NK-92 (cell line): ENCODE measurements around the gene ZNF407.

Experiments used
- DNase-seq: peaks from one replicate; lab custom pipeline; 2025; ENCODE audit not compliant: unreplicated experiment; lab: John Stamatoyannopoulos, UW

The ZNF407 gene

DNA sequence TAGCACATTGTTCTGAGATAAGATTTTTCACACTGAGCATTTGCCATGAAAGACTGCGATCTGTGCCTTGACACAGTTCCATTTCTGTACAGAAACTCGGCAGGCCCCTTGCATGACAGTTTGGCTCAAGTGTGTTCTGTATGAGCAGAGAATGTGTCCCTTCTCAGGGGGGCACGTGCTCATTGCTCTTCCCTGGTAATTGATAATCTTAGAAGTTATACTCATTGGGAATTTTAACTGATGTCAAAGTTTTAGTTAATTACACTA, 440.0 kb downstream of the ZNF407 start:
- no peak for DNase-seq

DNA sequence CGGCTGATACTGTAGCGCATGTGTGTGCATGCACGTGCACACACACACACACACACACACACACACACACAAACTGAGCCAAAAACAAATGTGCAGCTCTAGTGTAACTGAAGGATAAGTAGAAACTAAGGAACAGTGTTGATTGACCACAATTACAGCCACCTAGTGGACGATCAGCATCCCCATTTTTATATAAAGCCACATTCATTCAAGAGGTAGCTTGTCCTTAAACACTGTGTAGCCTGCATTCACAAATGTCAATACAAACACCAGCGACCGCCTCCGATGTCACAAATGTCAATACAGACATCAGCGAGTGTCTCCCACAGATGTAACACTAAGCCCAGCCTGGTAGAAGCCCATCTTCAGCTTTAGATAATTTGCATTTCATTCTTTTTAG, 443.9 kb downstream of the ZNF407 start:
- DNase-seq, result no peak

DNA sequence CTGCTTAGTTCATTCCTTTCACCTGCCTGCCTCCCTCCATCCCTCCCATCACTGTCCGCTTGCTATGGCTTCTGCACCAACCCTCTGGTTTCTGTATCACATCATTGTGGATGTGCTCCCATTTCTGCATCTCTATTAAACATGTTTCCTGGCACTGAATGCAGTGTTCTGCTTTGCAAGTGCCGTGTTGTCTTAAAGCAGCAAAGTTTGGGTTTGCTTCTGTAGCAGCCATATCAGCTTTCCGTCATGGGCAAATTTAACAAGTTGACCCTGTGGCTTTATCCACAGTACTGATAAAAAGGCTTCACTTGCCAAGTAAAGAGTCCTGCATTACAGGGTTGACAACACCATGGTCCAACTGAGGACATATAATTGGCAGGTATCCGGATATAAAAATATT, 445.8 kb downstream of the ZNF407 start:
- DNase-seq, result no peak

DNA sequence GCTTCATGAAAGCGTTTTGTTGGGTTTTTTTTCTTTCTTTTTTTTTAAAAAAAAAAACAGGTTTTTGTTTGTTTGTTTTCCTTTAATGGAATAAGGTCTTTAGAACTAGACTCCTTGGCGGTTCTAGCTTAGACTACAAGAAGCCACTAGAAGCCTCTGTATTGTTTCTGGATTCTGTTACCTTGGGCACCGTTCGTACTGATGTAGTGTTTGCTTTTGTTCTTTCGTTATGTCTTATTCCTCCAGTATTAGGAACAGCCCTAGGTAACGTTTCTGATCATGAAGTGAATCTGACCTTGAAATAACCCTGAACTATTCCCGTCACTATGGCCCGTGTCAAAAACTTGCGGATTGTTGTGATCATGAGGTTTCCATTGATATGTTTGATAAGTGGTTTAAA, 446.6 kb downstream of the ZNF407 start:
- no peak for DNase-seq

DNA sequence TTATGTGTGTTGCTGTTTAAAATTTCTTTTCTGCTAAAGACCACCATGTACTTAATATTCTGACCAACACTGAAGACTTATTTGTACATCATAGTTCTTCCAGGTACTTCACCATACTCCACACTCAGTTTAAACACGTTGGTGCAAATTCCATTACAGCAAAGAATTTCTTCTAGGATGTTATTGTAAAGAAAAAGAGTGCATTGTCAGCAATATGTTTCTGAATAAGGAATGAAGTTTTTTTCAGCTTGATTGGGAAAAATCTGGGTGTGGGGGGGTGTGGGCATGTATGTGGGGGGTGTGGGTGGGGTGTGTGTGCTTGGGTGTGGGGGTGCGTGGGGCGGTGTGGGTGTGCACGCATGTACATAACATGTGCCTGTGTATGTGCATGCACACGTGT, 447.1 kb downstream of the ZNF407 start:
- no peak for DNase-seq

DNA sequence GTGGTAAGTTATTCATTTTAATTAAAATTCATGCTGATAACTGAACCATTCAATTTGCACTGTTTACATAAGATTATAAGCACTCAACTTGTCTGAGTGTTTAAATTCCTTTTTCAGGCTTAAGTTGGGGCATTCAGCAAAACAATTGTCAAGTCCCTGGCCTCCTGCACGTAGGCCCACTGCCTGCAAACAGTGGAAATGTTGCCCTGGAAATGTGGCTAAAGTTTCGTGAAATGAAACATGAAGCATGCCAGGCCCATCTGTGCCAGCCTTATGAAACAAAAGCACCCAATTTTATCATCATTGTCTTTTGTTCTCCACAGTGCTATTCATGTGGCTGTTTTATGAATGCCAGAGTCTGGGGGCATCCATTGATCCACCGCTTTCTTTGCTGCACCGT, 447.6 kb downstream of the ZNF407 start:
- no peak for DNase-seq

DNA sequence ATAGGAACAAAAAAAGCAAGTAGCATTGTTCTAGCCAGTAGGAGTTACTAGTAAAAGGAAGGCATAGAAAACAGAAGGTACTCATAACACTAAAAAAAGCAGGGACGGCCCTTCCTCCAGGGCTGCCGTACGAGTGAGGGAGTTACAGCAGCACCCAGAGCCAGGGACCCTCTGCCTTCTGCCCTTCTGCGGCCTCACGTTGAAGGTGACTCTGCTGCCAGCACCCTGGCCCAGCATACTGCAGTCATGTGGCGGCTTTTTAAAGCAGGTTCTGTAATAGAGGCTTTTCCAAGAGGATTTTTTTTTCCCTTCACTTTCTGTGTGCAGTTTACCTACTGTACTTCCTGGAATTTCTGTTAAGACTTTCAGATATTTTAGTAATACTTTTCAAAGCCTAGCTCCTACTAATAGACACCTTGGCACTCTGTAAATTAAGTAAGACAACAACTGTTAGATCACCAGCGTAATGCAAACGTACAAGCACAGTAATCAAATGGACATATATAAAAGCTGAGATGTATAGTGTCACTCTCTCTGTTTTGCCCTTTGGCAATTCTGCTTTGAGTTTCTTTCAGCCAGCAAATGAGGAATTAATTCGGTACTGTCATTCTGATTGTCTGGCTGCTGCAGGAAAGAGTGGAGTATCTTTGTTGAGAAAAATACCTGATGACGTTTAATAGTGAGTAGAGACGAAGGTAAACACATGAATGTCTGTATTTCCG, 449.7 kb downstream of the ZNF407 start:
- no peak for DNase-seq

DNA sequence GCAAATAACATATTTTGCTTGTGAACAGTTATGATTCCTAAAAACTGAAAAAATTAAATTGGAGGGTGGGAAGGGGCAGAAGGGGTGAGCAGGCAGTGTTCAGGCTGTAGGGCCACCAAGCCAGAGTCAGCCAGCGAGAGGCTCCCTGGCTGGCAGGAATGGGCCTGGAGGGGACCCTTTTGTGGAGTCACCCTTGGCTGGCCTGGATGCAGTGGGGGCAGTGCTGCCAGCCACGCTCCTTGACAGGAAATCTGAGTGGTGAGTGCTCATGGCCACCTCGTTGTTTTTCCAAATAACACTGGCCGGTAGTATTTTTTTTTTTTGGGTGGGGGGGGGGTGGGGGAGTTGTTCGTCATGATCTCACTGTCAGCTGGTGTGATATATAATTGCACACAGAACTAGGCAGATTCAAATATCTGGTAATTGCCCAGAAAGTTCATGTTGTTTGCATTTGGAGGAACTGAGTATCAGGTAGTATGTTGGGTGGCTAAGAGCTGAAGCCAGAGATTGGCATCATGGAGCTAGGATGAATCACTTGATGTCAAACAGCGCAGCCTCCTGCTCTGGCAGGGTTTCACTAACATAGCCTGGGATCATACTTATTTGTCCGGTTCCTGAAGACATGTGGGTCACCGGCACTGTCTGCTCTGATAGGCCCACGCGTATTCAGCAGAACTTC, 451.2 kb downstream of the ZNF407 start:
- no peak for DNase-seq

DNA sequence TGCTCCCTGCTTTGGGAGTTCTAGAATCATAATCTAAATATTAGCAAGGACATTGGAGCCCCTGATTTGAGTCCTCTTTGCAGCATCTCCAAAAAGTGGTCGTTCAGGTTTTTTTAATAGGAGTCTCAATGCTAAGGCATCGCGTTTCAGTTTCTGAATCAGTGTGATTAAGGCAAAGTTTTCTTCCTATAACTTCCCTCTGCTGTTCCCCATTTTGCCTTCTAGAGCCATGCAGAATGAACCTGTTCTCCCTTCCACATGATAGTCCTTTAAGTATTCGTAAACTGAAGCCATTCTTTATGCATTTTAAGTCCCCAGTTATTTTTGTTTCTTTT, 451.8 kb downstream of the ZNF407 start:
- no peak for DNase-seq

DNA sequence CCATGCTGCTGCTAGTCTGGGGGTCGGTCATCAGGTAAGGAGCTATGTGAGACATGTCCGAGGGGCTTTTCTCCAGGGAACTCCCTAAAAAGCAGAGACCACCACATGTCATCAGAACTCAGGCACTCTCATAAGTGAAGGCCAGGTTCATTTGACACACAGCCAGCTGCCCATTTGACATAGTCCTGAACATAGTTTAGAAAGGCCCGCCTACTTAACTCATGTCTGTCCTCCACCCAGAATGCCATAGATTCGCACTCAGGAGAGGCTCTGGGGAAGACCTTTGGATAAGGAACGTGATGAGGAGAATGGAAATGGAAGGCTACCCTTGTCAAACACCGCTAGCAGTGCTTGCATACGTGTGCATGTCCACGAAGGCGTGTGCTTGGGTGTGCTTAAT, 454.1 kb downstream of the ZNF407 start:
- DNase-seq, result no peak

DNA sequence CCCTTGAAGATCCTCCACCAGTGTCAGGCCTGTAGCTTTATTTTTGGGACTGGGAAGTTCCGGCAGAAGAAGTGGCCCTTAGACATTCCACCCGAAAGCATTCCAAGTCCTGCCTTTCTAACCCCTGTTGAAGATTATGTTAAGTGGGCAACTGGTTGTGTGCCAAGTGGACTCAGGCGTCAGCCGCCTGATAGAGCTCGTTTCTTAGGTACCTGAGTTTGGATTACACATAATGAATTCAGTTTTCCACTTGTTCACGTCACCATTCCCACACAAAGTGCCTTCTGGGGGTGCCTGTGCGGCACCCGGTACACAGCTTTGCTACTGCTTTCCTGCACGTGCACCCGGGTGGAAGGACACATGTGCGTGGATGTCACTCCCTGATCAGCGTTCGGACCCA, 454.8 kb downstream of the ZNF407 start:
- no peak for DNase-seq

DNA sequence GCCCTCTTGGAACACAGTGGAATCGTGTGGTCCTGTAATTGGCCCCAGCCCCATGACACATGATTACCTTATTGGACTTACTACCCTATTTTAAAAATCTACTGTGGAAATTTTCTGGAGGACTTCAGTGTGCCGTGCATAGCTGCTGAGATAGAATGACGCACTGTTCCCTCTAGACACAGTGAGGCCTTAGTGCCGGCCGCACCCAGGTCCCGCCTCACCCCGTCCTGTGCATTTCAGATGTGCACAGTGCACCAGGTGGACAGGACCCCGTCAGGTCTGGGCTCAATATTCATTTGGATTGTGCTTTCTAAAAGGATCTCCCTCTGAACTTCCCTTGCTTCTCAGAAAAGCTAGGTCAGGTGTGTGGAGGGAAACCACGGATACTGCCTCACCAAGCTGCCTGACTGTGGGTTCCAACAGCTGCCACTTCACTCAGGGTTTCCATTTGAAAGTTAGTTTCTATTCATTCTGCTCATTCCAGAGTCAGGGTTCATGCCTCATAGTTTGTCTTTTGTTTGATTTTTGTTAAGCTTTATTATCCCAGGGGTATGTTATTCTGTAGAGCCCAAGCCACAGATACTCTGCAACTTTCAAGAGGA, 455.5 kb downstream of the ZNF407 start:
- no peak for DNase-seq

DNA sequence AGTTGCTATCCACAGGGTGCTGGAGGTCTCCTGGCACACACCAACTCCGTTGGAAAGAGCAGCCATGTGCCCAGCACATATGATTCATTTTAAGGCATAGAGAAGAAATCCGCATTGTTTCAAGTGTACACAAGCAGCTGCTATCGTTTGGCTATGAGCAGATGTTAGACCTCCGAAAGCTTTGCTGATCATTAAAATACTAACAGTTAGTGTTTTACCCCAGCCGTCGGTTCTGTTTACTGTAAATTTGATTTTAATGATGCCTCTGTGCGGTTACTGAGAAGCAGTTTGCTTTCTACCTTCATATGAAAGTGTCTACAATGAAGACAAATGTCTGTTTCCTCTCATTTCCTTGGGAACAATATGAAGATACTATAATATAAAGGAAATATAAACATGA, 456.4 kb downstream of the ZNF407 start:
- no peak for DNase-seq

DNA sequence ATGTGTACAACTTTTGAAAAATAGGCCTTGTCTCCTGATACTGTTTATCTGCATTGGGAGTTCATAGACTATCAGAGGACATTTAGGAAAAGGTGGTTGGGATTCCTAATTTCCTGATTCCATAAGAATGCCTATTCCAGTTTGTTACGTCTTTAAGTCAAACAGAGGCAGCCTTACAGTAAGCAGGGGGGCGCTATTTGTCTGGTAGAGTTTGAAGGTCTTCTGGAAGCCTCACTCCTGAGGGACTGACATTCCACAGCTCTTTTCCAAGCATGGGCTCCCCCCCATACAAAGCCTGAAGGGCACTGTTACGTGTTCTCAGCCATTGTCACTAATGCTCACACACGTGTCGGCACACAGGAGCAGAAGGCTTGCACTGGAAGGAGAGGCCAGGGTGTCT, 456.9 kb downstream of the ZNF407 start:
- no peak for DNase-seq

DNA sequence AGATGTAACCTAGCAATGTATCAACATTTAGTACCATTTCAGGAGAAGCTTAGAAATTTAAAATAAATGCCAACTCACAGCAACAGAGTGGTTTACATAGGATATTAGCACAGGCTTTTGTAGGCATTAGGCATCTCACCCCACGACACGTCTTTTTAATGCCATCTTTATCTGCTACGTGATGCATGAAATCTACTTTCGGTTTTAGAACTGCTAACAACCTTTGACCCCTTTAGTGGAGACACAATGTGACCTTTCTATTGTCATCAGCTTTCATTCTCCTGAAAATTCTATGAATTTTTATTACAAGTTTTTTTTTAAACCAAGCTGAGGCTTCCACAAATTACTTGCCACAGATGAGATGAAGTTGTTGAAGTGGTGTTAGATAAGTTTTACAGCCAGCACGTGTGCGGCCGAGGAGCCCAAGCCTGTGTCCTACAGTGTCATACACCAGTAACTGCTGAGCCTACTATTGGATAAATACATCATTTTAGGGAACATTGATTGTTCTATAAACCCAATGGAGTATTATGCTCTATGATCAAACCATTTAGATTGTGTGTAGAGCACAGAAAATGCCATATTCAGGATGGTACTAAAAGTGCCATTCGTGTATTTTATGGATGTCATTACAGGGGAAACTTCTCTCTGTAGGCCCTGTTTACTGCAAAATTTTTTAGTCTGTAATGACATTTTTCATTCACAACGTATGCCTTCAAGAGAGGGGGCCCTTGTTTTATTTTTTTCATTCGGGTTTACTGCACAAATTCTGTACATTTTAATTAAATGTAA, 459.7 kb downstream of the ZNF407 start:
- no peak for DNase-seq

DNA sequence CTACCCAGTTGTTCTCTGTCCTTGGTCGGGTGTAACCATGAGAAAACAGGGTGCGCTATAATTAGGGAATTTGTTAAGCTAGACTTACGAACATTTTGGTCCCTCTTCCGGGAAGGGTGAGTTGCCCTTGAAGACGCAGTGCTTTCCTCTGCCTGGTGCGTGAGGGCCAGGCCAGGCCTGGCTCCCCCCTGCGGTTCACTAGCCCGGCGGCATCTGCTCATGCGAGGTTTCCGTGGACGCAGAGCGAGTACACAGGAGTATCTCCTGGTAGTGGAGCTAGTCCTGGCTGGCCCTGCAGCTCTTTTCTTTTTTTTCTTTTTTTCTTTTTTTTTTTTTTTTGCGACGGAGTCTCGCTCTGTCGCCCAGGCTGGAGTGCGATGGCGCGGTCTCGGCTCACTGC, 462.5 kb downstream of the ZNF407 start:
- no peak for DNase-seq

DNA sequence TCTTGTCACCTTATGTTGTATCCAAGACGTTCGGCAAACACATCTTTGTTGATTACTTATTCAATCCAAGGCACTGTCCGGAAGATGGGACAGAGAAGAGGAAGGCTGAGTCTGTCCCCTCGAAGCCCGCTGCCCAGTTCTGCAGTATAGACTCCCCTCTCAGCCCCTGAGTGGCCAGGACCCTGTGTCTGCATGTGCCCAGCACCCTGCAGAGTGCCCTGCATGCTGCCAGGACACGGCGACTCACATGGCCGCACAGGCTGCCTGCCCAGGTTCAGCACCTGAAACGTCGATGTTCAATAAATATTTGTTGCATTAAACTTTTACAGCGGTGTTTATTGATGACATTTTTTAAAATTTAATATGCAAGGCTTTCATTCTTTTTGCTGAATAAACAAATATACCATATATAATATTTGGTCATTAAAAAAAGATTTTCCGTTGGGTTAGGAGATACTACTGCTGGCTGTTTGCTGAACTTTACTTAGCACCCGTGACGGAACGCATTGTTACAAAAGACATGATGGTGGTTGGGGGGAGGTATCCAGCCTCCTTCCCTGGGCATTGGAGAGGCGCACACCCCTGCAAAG, 464.7 kb downstream of the ZNF407 start:
- no peak for DNase-seq

DNA sequence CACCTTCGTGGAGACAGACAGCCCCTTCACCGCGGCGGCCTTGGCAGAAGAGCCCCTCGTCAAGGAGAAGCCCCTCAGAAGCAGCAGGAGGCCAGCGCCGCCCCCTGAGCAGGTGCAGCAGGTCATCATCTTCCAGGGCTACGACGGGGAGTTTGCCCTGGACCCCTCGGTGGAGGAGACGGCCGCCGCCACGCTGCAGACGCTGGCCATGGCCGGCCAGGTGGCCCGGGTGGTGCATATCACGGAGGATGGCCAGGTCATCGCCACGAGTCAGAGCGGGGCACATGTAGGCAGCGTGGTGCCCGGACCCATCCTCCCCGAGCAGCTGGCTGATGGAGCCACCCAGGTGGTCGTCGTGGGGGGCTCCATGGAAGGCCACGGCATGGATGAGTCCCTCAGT, 465.5 kb downstream of the ZNF407 start:
- DNase-seq, result no peak

DNA sequence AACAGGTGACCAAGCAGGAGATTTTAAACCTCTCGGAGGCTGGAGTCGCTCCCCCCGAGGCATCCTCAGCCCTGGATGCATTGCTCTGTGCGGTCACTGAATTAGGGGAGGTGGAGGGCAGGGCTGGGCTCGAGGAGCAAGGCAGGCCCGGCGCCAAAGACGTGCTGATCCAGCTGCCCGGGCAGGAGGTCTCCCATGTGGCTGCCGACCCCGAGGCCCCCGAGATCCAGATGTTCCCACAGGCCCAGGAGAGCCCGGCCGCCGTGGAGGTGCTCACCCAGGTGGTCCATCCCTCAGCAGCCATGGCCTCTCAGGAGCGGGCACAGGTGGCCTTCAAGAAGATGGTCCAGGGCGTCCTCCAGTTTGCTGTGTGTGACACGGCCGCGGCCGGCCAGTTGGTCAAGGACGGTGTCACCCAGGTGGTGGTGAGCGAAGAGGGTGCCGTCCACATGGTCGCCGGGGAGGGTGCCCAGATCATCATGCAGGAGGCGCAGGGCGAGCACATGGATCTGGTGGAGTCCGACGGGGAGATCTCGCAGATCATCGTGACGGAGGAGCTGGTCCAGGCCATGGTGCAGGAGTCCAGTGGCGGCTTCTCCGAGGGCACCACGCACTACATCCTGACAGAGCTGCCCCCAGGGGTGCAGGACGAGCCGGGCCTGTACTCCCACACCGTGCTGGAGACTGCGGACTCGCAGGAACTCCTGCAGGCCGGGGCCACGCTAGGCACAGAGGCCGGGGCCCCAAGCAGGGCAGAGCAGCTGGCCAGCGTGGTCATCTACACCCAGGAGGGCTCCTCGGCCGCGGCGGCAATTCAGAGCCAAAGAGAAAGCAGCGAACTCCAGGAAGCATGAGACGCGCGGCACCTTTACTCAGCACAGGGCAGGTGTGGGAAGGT, 466.2 kb downstream of the ZNF407 start:
- no peak for DNase-seq

DNA sequence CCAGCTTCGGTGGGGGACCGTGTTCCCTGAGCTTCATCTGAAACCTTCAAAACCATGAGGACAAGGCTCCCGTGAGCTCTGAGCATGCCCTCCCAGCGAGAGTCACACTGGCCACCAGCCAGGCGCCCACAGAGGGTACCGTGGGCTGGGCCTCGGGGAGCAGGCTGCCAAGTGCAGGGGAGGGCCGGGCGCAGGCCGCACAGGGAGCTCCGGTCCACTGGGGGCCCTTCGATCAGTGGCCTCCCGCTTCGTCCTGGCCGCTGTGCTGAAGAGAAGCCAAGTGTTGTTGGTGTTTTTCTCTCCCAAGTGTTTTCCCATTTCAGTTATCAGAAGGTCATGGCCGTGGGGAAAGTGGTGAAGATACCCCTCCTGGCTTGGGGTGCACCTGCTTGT, 466.8 kb downstream of the ZNF407 start:
- no peak for DNase-seq
